PC-9 (cell line): ENCODE measurements around the gene CHST1. TPM values are rescaled to one million over a fixed set of nuclear protein-coding genes. Genes with fewer than 3 reads are reported as not detected.

Source experiments
- BruUV-seq: library from RNA; stranded (reverse); fragments of 400-500 nt; replicated peaks from 2 replicates; lab custom pipeline; 2021; lab: Mats Ljungman, UMichigan
- CTCF ChIA-PET: fragments of 300-600 bp; sonication (Branson Sonifier 250); formaldehyde crosslinking; loops from one replicate; lab custom pipeline; 2022; ENCODE audit warnings: antibody characterized with exemption; lab: Charles Lee
- POLR2A ChIA-PET: fragments of 300-600 bp; sonication (Branson Sonifier 250); formaldehyde crosslinking; loops from one replicate; lab custom pipeline; 2022; ENCODE audit warnings: antibody characterized with exemption; ENCODE audit not compliant: unreplicated experiment; lab: Charles Lee
- DNase-seq, 2 experiments: peaks; one replicate each; pipeline versions ENCODE4 v3.0.0 to v3.0.0-alpha.2; 2015 to 2022; ENCODE audit warnings: mixed read lengths in 1 of 2
- H2AFZ ChIP-seq: fragments of 200-600 bp; sonication (generic); 2 replicates; pipeline ENCODE4 v1.8.1; 2017; ENCODE audit warnings: antibody characterized with exemption
- H3F3A ChIP-seq: fragments of 200-600 bp; sonication (generic); 2 replicates; pipeline ENCODE4 v1.8.1; 2017; ENCODE audit warnings: antibody characterized with exemption, mild to moderate bottlenecking, low read depth; ENCODE audit not compliant: insufficient read depth
- H3K27ac ChIP-seq: fragments of 200-600 bp; sonication (generic); 2 replicates; pipeline ENCODE4 v1.6.1; 2016; ENCODE audit warnings: mixed run types
- H3K27me3 ChIP-seq: fragments of 200-600 bp; sonication (generic); 2 replicates; pipeline ENCODE4 v1.6.1; 2016; ENCODE audit warnings: low read depth, mixed run types; ENCODE audit not compliant: insufficient read depth
- H3K36me3 ChIP-seq: fragments of 200-600 bp; sonication (generic); 2 replicates; pipeline ENCODE4 v1.6.1; 2016; ENCODE audit warnings: low read depth, mixed run types
- H3K4me1 ChIP-seq: fragments of 200-600 bp; sonication (generic); replicated peaks from 2 replicates; pipeline ENCODE4 v1.6.1; 2016; ENCODE audit warnings: mixed run types; ENCODE audit not compliant: insufficient read depth
- H3K4me2 ChIP-seq: fragments of 200-600 bp; sonication (generic); 2 replicates; pipeline ENCODE4 v1.6.1; 2017; ENCODE audit warnings: mixed run types
- H3K4me3 ChIP-seq: fragments of 200-600 bp; sonication (generic); 2 replicates; pipeline ENCODE4 v1.6.1; 2016; ENCODE audit warnings: mixed run types
- H3K79me2 ChIP-seq: fragments of 200-600 bp; sonication (generic); 2 replicates; pipeline ENCODE4 v1.6.1; 2017; ENCODE audit warnings: low read depth, mixed run types
- H3K9me2 ChIP-seq: fragments of 200-600 bp; sonication (generic); 2 replicates; pipeline ENCODE4 v1.8.1; 2017; ENCODE audit warnings: mild to moderate bottlenecking; ENCODE audit not compliant: insufficient read depth
- H3K9me3 ChIP-seq: fragments of 200-600 bp; sonication (generic); 2 replicates; pipeline ENCODE4 v1.8.1; 2016; ENCODE audit warnings: low read depth; ENCODE audit not compliant: insufficient read depth
- H4K20me1 ChIP-seq: fragments of 200-600 bp; sonication (generic); 2 replicates; pipeline ENCODE4 v1.8.1; 2017; ENCODE audit not compliant: insufficient read depth
- CTCF ChIP-seq: fragments of 200-600 bp; sonication (generic); conservative IDR thresholded peaks from 2 replicates; pipeline ENCODE4 v1.6.1; 2017; ENCODE audit warnings: mixed run types, antibody characterized with exemption, mild to moderate bottlenecking, moderate library complexity
- EZH2 ChIP-seq: fragments of 200-600 bp; sonication (generic); IDR thresholded peaks from 2 replicates; pipeline ENCODE4 v1.8.0; 2017; ENCODE audit warnings: antibody characterized with exemption, low read depth
- intact Hi-C: fragments of 100-400 bp; cut with micrococcal nuclease; formaldehyde crosslinking; loops from one replicate; pipeline ENCODE4 v1.10.0; 2022; ENCODE audit not compliant: unreplicated experiment
- total RNA-seq: library from RNA; stranded (reverse); gene quantifications from 2 replicates; pipeline ENCODE4 v1.2.3, GENCODE V29; 2021

CHST1 gene
- total RNA-seq, 1 experiment from 2014 or later, result not detected

- DNase-seq, result no peak
- no peak overlapping the region for H2AFZ ChIP-seq
- BruUV-seq, result no TSS peak
- ChIA-PET POLR2A (no interaction called here), CTCF (no interaction called here)
- no peak for TF ChIP-seq CTCF
- no peak for TF ChIP-seq EZH2
- no peaks in the 10 kb centered on the region for H3K79me2 ChIP-seq
- no peak overlapping the region for H3K4me3 ChIP-seq
- no peaks in the 10 kb centered on the region for H3K9me2 ChIP-seq
- intact Hi-C loops, result no loop called here
- H4K20me1 ChIP-seq, result no peaks in the 10 kb centered on the region
- H3K36me3 ChIP-seq, result no peaks in the 10 kb centered on the region
- no peak overlapping the region for H3K27ac ChIP-seq
- H3K4me1 ChIP-seq, result no peaks in the 10 kb centered on the region
- H3K4me2 ChIP-seq, result no peak overlapping the region
- no peaks in the 10 kb centered on the region for H3K9me3 ChIP-seq
- H3K27me3 ChIP-seq, result peaks cover 97% of the 10 kb centered on the region
- no peaks in the 10 kb centered on the region for H3F3A ChIP-seq
Measured at GRCh38 chr11:45702511-45702910, 37.1 kb upstream of the CHST1 start.

- Histone ChIP-seq H3K9me2 (no peaks in the 10 kb centered on the region), H3F3A (no peaks in the 10 kb centered on the region), H3K36me3 (no peaks in the 10 kb centered on the region), H2AFZ (no peak overlapping the region), H4K20me1 (no peaks in the 10 kb centered on the region), H3K27me3 (peaks cover 99% of the 10 kb centered on the region), H3K27ac (no peak overlapping the region), H3K4me3 (no peak overlapping the region), H3K79me2 (no peaks in the 10 kb centered on the region), H3K4me2 (no peak overlapping the region), H3K9me3 (no peaks in the 10 kb centered on the region), H3K4me1 (no peaks in the 10 kb centered on the region)
- intact Hi-C loops, result no loop called here
- DNase-seq, result no peak
- no TSS peak for BruUV-seq
- ChIA-PET CTCF (no interaction called here), POLR2A (interaction anchor here (0.7 kb wide), 1 partner anchor 1790 kb away, joined by 4 read pairs; no protein-coding TSS in a partner anchor)
- TF ChIP-seq EZH2 (no peak), CTCF (no peak)
Measured at GRCh38 chr11:45698777-45699497, 33.5 kb upstream of the CHST1 start.

GRCh38 chr11:45692808-45693453 lies 27.5 kb upstream of the CHST1 start:
- Histone ChIP-seq H3K9me3 (no peaks in the 10 kb centered on the region), H3F3A (no peaks in the 10 kb centered on the region), H3K4me3 (no peak overlapping the region), H3K4me2 (no peak overlapping the region), H3K9me2 (0 out of 2 replicates have a peak, but pooled peaks cover 5% of the 10 kb centered on the region), H4K20me1 (no peaks in the 10 kb centered on the region; the same call in 1 of the 2 replicates), H3K27me3 (peaks cover 94% of the 10 kb centered on the region), H3K27ac (no peak overlapping the region), H3K4me1 (no peaks in the 10 kb centered on the region), H3K79me2 (no peaks in the 10 kb centered on the region), H2AFZ (no peak overlapping the region), H3K36me3 (no peaks in the 10 kb centered on the region)
- ChIA-PET CTCF (no interaction called here), POLR2A (no interaction called here)
- BruUV-seq, result no TSS peak
- no peak for DNase-seq
- intact Hi-C loops, result no loop called here
- no peak for TF ChIP-seq EZH2
- no peak for TF ChIP-seq CTCF
